IMR-90 (cell line): ENCODE data around the gene ZNF346. TPM values are rescaled to one million over a fixed set of nuclear protein-coding genes. Genes with fewer than 3 reads are reported as not detected.
A peak's percentile ranks its signal among the peaks of the same experiment; 100 is the strongest.

Experiments used
- ATAC-seq: fragments of 200-7000 bp; cut with Tn5 transposase; 2 replicates; pipeline ENCODE4 v1.9.1; 2020; ENCODE audit warnings: low read depth, mild to moderate bottlenecking, moderate library complexity
- BruUV-seq: library from RNA; stranded (reverse); fragments of 400-500 nt; replicated peaks from 2 replicates; lab custom pipeline; 2021; lab: Mats Ljungman, UMichigan
- CTCF ChIA-PET: fragments of 300-600 bp; formaldehyde crosslinking; extraction: SDS; loops from one replicate; lab custom pipeline; 2021; ENCODE audit warnings: antibody characterized with exemption; lab: Yijun Ruan, JAX
- POLR2A ChIA-PET: fragments of 300-600 bp; sonication (Branson Sonifier 250); formaldehyde crosslinking; loops from one replicate; lab custom pipeline; 2022; ENCODE audit warnings: antibody characterized with exemption; ENCODE audit not compliant: unreplicated experiment; lab: Charles Lee
- DNase-seq: peaks from one replicate; pipeline ENCODE4 v3.0.0; 2013
- H2AFZ ChIP-seq: replicated peaks from 2 replicates; pipeline ENCODE3; 2013; ENCODE audit warnings: low read length, mild to moderate bottlenecking; ENCODE audit not compliant: poor library complexity
- H2AK5ac ChIP-seq: 2 replicates; pipeline ENCODE4 v1.6.1; 2013; ENCODE audit warnings: low read depth, low read length, inconsistent platforms
- H2AK9ac ChIP-seq: replicated peaks from 2 replicates; pipeline ENCODE3; 2013; ENCODE audit warnings: mild to moderate bottlenecking, low read depth, low read length, moderate library complexity; ENCODE audit not compliant: poor library complexity
- H2BK120ac ChIP-seq: 2 replicates; pipeline ENCODE4 v1.6.1; 2013; ENCODE audit warnings: low read depth, low read length, inconsistent platforms
- H2BK15ac ChIP-seq: 3 replicates; pipeline ENCODE4 v1.6.1; 2013; ENCODE audit warnings: low read depth, low read length, inconsistent platforms
- H2BK20ac ChIP-seq: 2 replicates; pipeline ENCODE4 v1.6.1; 2013; ENCODE audit warnings: low read depth, mild to moderate bottlenecking, inconsistent platforms, low read length, moderate library complexity
- H2BK5ac ChIP-seq: 2 replicates; pipeline ENCODE4 v1.6.1; 2013; ENCODE audit warnings: mild to moderate bottlenecking, low read depth, low read length, inconsistent platforms; ENCODE audit not compliant: poor library complexity, severe bottlenecking
- H3K14ac ChIP-seq: replicated peaks from 2 replicates; pipeline ENCODE4 v1.6.1; 2013; ENCODE audit warnings: low read depth, low read length, inconsistent platforms
- H3K18ac ChIP-seq: 2 replicates; pipeline ENCODE4 v1.6.1; 2013; ENCODE audit warnings: low read depth, low read length, control low read depth
- H3K23ac ChIP-seq: 2 replicates; pipeline ENCODE4 v1.6.1; 2013; ENCODE audit warnings: low read depth, low read length, inconsistent platforms
- H3K27ac ChIP-seq: 2 replicates; pipeline ENCODE4 v1.5.1; 2013; ENCODE audit warnings: mild to moderate bottlenecking, control low read depth, low read length; ENCODE audit not compliant: insufficient read depth
- H3K27me3 ChIP-seq: 2 replicates; pipeline ENCODE4 v1.6.1; 2013; ENCODE audit warnings: low read length; ENCODE audit not compliant: control insufficient read depth, insufficient read depth
- H3K36me3 ChIP-seq: 2 replicates; pipeline ENCODE4 v1.6.1; 2013; ENCODE audit warnings: low read length, mixed read lengths; ENCODE audit not compliant: control insufficient read depth, insufficient read depth
- H3K4ac ChIP-seq: 2 replicates; pipeline ENCODE4 v1.6.1; 2013; ENCODE audit warnings: low read depth, low read length, inconsistent platforms
- H3K4me1 ChIP-seq: 2 replicates; pipeline ENCODE4 v1.6.1; 2013; ENCODE audit warnings: low read length, mixed read lengths; ENCODE audit not compliant: control insufficient read depth, insufficient read depth
- H3K4me2 ChIP-seq: 2 replicates; pipeline ENCODE4 v1.6.1; 2013; ENCODE audit warnings: low read depth, mild to moderate bottlenecking, control low read depth, low read length, moderate library complexity
- H3K4me3 ChIP-seq: 2 replicates; pipeline ENCODE4 v1.5.1; 2013; ENCODE audit warnings: low read depth, mild to moderate bottlenecking, control low read depth, low read length, moderate library complexity; ENCODE audit not compliant: insufficient read depth
- H3K56ac ChIP-seq: 2 replicates; pipeline ENCODE4 v1.6.1; 2013; ENCODE audit warnings: low read length, inconsistent platforms; ENCODE audit not compliant: insufficient read depth; ENCODE audit errors: extremely low read depth
- H3K79me1 ChIP-seq, 2 experiments: 2 replicates each; pipeline ENCODE4 v1.6.1; 2013; ENCODE audit warnings: low read length in 2 of 2, inconsistent platforms in 1 of 2, low read depth in 1 of 2
- H3K9ac ChIP-seq: 2 replicates; pipeline ENCODE4 v1.6.1; 2013; ENCODE audit warnings: low read depth, low read length, control low read depth
- H3K9me1 ChIP-seq: 2 replicates; pipeline ENCODE4 v1.6.1; 2013; ENCODE audit warnings: low read length, inconsistent platforms; ENCODE audit not compliant: insufficient read depth
- H3K9me3 ChIP-seq: 2 replicates; pipeline ENCODE4 v1.6.1; 2013; ENCODE audit warnings: low read length; ENCODE audit not compliant: control insufficient read depth, insufficient read depth
- H4K20me1 ChIP-seq: 2 replicates; pipeline ENCODE4 v1.6.1; 2013; ENCODE audit warnings: low read length, inconsistent platforms; ENCODE audit not compliant: insufficient read depth
- H4K5ac ChIP-seq: 2 replicates; pipeline ENCODE4 v1.6.1; 2013; ENCODE audit warnings: mild to moderate bottlenecking, low read depth, low read length, control low read depth
- H4K8ac ChIP-seq, 2 experiments: 2 replicates each; pipeline ENCODE4 v1.6.1; 2013; ENCODE audit warnings: low read depth in 2 of 2, low read length in 2 of 2, control low read depth in 1 of 2, inconsistent platforms in 1 of 2
- H4K91ac ChIP-seq: 2 replicates; pipeline ENCODE4 v1.6.1; 2013; ENCODE audit warnings: low read depth, low read length, inconsistent platforms; ENCODE audit not compliant: insufficient read depth
- BHLHE40 ChIP-seq: fragments of 150-350 bp; IDR thresholded peaks from 2 replicates; pipeline ENCODE4 v1.6.1; 2016; ENCODE audit warnings: mild to moderate bottlenecking, low read depth, low read length
- CHD1 ChIP-seq: IDR thresholded peaks from 2 replicates; pipeline ENCODE4 v1.6.1; 2012; ENCODE audit warnings: low read depth, low read length, improper control_type of control experiment
- FOS ChIP-seq: fragments of 150-350 bp; IDR thresholded peaks from 2 replicates; pipeline ENCODE4 v1.6.1; 2016; ENCODE audit warnings: low read depth, low read length
- MAFK ChIP-seq: IDR thresholded peaks from 2 replicates; pipeline ENCODE4 v1.6.1; 2012; ENCODE audit warnings: low read depth, low read length, improper control_type of control experiment
- MAZ ChIP-seq: IDR thresholded peaks from 2 replicates; pipeline ENCODE4 v1.6.1; 2012; ENCODE audit warnings: low read depth, mild to moderate bottlenecking, low read length, improper control_type of control experiment, moderate library complexity, borderline replicate concordance
- MXI1 ChIP-seq: IDR thresholded peaks from 2 replicates; pipeline ENCODE4 v1.6.1; 2012; ENCODE audit warnings: low read depth, mild to moderate bottlenecking, low read length, moderate library complexity, borderline replicate concordance
- POLR2A ChIP-seq: IDR thresholded peaks from 2 replicates; pipeline ENCODE4 v1.6.1; 2012; ENCODE audit warnings: mild to moderate bottlenecking, low read depth, low read length
- RAD21 ChIP-seq: IDR thresholded peaks from 2 replicates; pipeline ENCODE4 v1.6.1; 2012; ENCODE audit warnings: low read length, improper control_type of control experiment
- RCOR1 ChIP-seq: IDR thresholded peaks from 2 replicates; pipeline ENCODE4 v1.6.1; 2012; ENCODE audit warnings: mild to moderate bottlenecking, low read length, improper control_type of control experiment; ENCODE audit not compliant: insufficient replicate concordance
- RFX5 ChIP-seq: IDR thresholded peaks from 2 replicates; pipeline ENCODE4 v1.8.0; 2012; ENCODE audit warnings: low read depth, mild to moderate bottlenecking, low read length, moderate library complexity
- SMC3 ChIP-seq: fragments of 150-350 bp; IDR thresholded peaks from 2 replicates; pipeline ENCODE4 v1.6.1; 2016; ENCODE audit warnings: low read depth, mild to moderate bottlenecking, antibody characterized with exemption, low read length, moderate library complexity
- WGBS, 2 experiments: methylation state at CpG; one replicate each; pipeline versions ENCODE4 v1.1.5 to v1.1.7; 2013; ENCODE audit warnings: missing lambda C conversion rate in 2 of 2; ENCODE audit not compliant: insufficient read length in 1 of 2; ENCODE audit errors: extremely low coverage in 2 of 2; 5-methylcytosine and 5-hydroxymethylcytosine counted together
- dilution Hi-C: fragments of 300-500 bp; cut with HindIII; formaldehyde crosslinking; loops from one replicate; pipeline ENCODE4 v1.14.3; 2018; ENCODE audit warnings: low sequenced_read_pairs; ENCODE audit not compliant: unreplicated experiment
- in situ Hi-C: fragments of 300-500 bp; cut with MboI; formaldehyde crosslinking; loops from 3 replicates; pipeline ENCODE4 v1.14.3; 2019; ENCODE audit warnings: low sequenced_read_pairs, inconsistent platforms, mixed read lengths
- intact Hi-C: fragments of 100-400 bp; cut with micrococcal nuclease; formaldehyde crosslinking; loops from 2 replicates; pipeline ENCODE4 v1.10.0; 2022
- polyA plus RNA-seq, 3 experiments: library from polyadenylated mRNA; depleted of rRNA; stranded (reverse); fragments of >200 nt; gene quantifications; 2 replicates each; pipeline ENCODE4 v1.2.3, GENCODE V29; 2012; ENCODE audit warnings: low replicate concordance in 1 of 3
- total RNA-seq: library from RNA; depleted of rRNA; stranded (reverse); fragments of >200 nt; gene quantifications from 2 replicates; pipeline ENCODE4 v1.2.3, GENCODE V29; 2012
- TF ChIP-seq, protein P1 (sequence below): fragments of 150-350 bp; IDR thresholded peaks from 2 replicates; pipeline ENCODE4 v1.6.1; 2016; ENCODE audit warnings: low read depth, mild to moderate bottlenecking, low read length, moderate library complexity, borderline replicate concordance
- TF ChIP-seq, protein P2 (sequence below): conservative IDR thresholded peaks from 2 replicates; pipeline ENCODE4 v1.5.1; 2012; ENCODE audit warnings: mild to moderate bottlenecking, low read depth, low read length, improper control_type of control experiment

The ZNF346 gene
- total and polyA plus RNA-seq, 2 of the 4 experiments (the other 2 are of a cell fraction) = 15.1 to 17.0 TPM

DNA sequence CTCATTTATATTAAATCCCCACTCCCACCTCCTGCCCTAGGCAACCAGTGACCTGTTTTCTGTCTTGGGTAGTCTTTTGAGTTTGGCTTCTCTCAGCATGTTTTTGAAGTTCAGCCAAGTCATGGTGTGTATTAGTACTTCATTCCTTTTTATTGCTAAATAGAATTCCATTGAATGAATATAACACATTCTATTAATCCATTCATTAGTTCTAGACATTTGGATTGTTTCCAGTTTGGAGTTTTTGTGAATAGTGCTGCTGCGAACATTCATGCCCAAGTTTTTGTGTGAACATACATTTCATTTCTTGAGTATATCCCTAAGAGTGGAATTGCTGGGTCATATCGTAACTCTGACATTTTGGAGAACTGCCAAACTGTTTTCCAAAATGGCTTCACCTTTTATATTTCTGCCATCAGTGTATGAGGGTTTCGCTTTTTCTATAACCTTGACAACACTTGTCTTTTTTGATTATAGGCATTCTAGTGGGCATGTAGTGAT lies 2.7 kb downstream of the ZNF346 start:
- H4K5ac ChIP-seq = no peak overlapping the region
- TSS peak; percentile 32 for BruUV-seq
- H3K4me3 ChIP-seq = no peak overlapping the region
- H4K20me1 ChIP-seq = peaks cover 5% of the 10 kb centered on the region; the same call in 1 of the 2 replicates
- H3K4me1 ChIP-seq = peaks cover 9% of the 10 kb centered on the region
- H2BK15ac ChIP-seq = no peak overlapping the region
- no peaks in the 10 kb centered on the region for H3K27me3 ChIP-seq
- in situ Hi-C loops = no loop called here
- TF ChIP-seq, protein P1, sequence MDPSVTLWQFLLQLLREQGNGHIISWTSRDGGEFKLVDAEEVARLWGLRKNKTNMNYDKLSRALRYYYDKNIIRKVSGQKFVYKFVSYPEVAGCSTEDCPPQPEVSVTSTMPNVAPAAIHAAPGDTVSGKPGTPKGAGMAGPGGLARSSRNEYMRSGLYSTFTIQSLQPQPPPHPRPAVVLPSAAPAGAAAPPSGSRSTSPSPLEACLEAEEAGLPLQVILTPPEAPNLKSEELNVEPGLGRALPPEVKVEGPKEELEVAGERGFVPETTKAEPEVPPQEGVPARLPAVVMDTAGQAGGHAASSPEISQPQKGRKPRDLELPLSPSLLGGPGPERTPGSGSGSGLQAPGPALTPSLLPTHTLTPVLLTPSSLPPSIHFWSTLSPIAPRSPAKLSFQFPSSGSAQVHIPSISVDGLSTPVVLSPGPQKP = no peak
- TF ChIP-seq SMC3 (no peak), RFX5 (no peak), BHLHE40 (no peak), MXI1 (no peak), POLR2A (no peak), MAFK (no peak), MAZ (no peak), RAD21 (no peak), CHD1 (no peak), RCOR1 (no peak), FOS (no peak)
- TF ChIP-seq, protein P2, sequence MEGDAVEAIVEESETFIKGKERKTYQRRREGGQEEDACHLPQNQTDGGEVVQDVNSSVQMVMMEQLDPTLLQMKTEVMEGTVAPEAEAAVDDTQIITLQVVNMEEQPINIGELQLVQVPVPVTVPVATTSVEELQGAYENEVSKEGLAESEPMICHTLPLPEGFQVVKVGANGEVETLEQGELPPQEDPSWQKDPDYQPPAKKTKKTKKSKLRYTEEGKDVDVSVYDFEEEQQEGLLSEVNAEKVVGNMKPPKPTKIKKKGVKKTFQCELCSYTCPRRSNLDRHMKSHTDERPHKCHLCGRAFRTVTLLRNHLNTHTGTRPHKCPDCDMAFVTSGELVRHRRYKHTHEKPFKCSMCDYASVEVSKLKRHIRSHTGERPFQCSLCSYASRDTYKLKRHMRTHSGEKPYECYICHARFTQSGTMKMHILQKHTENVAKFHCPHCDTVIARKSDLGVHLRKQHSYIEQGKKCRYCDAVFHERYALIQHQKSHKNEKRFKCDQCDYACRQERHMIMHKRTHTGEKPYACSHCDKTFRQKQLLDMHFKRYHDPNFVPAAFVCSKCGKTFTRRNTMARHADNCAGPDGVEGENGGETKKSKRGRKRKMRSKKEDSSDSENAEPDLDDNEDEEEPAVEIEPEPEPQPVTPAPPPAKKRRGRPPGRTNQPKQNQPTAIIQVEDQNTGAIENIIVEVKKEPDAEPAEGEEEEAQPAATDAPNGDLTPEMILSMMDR = no peak
- ChIA-PET CTCF (no interaction called here), POLR2A (no interaction called here)
- H3K4me2 ChIP-seq = no peak overlapping the region
- H2AFZ ChIP-seq = no peak overlapping the region
- H3K23ac ChIP-seq = no peak overlapping the region
- ATAC-seq (no peak), DNase-seq (no peak)
- H3K79me1 ChIP-seq = peaks cover 27 to 57% of the 10 kb centered on the region in 2 experiments
- no peak overlapping the region for H3K4ac ChIP-seq
- dilution Hi-C loops = no loop called here
- H3K9ac ChIP-seq = no peak overlapping the region
- intact Hi-C loops = no loop called here
- no peak overlapping the region for H3K27ac ChIP-seq
- no peak overlapping the region for H2BK120ac ChIP-seq
- H3K9me3 ChIP-seq = no peaks in the 10 kb centered on the region
- H3K18ac ChIP-seq = no peak overlapping the region
- no peak overlapping the region for H3K56ac ChIP-seq
- no peak overlapping the region for H2AK9ac ChIP-seq
- no peak overlapping the region for H4K91ac ChIP-seq
- H3K9me1 ChIP-seq = peaks cover 6% of the 10 kb centered on the region
- no peak overlapping the region for H2BK5ac ChIP-seq
- WGBS, 2 experiments = no CpG with 5 or more reads among the region's 3 CpGs
- no peak overlapping the region for H2BK20ac ChIP-seq
- H3K14ac ChIP-seq = no peak overlapping the region
- H3K36me3 ChIP-seq = peaks cover 9% of the 10 kb centered on the region
- no peak overlapping the region for H4K8ac ChIP-seq
- H2AK5ac ChIP-seq = no peak overlapping the region
